MG63 (cell line): ENCODE results near the gene M1AP. TPM values are rescaled to one million over a fixed set of nuclear protein-coding genes. Genes with fewer than 3 reads are reported as not detected.

Experiments used
- DNase-seq: peaks from one replicate; pipeline ENCODE4 v3.0.0-alpha.2; 2020
- H3K27me3 ChIP-seq: fragments of 250-450 bp; sonication (Bioruptor Pico); 2 replicates; pipeline ENCODE4 v1.5.1; 2020; ENCODE audit warnings: mild to moderate bottlenecking, moderate library complexity
- H3K36me3 ChIP-seq: fragments of 250-450 bp; sonication (Bioruptor Pico); 2 replicates; pipeline ENCODE4 v1.5.1; 2020; ENCODE audit warnings: mild to moderate bottlenecking, moderate library complexity
- H3K4me3 ChIP-seq: fragments of 250-450 bp; sonication (Bioruptor Pico); 2 replicates; pipeline ENCODE4 v1.5.1; 2020; ENCODE audit warnings: mild to moderate bottlenecking, moderate library complexity
- H3K9me3 ChIP-seq: fragments of 250-450 bp; sonication (Bioruptor Pico); 2 replicates; pipeline ENCODE4 v1.5.1; 2020; ENCODE audit warnings: mild to moderate bottlenecking, moderate library complexity
- total RNA-seq: library from RNA; depleted of rRNA; stranded (reverse); fragments of >200 nt; shearing (Covaris generic); gene quantifications from 2 replicates; pipeline ENCODE4 v1.2.3, GENCODE V29; 2014; ENCODE audit warnings: low replicate concordance; rRNA removed

Gene M1AP, protein sequence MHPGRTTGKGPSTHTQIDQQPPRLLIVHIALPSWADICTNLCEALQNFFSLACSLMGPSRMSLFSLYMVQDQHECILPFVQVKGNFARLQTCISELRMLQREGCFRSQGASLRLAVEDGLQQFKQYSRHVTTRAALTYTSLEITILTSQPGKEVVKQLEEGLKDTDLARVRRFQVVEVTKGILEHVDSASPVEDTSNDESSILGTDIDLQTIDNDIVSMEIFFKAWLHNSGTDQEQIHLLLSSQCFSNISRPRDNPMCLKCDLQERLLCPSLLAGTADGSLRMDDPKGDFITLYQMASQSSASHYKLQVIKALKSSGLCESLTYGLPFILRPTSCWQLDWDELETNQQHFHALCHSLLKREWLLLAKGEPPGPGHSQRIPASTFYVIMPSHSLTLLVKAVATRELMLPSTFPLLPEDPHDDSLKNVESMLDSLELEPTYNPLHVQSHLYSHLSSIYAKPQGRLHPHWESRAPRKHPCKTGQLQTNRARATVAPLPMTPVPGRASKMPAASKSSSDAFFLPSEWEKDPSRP
- total RNA-seq: not detected in 2 replicates

GRCh38 chr2:74648009-74648443 lies at the start of gene M1AP:
TSS of gene M1AP (minus strand) at chr2:74648330. CDS start at chr2:74640275, 8,055 bp downstream.
- DNase-seq: no peak
- H3K36me3 ChIP-seq: no peaks in the 10 kb centered on the region
- H3K4me3 ChIP-seq: no peak within 1 kb of the TSS
- H3K27me3 ChIP-seq: no peaks in the 10 kb centered on the region
- no peaks in the 10 kb centered on the region for H3K9me3 ChIP-seq

GRCh38 chr2:74696829-74697228 lies 48.7 kb upstream of the M1AP start:
- no peaks in the 10 kb centered on the region for H3K27me3 ChIP-seq
- no peak overlapping the region for H3K4me3 ChIP-seq

GRCh38 chr2:74695663-74696062 lies 47.5 kb upstream of the M1AP start:
- no peaks in the 10 kb centered on the region for H3K9me3 ChIP-seq
- H3K36me3 ChIP-seq: no peaks in the 10 kb centered on the region
- DNase-seq: no peak
- H3K27me3 ChIP-seq: no peaks in the 10 kb centered on the region
- H3K4me3 ChIP-seq: no peak overlapping the region

More at GRCh38 chr2:74696829-74697228, 48.7 kb upstream of the M1AP start:
- no peaks in the 10 kb centered on the region for H3K36me3 ChIP-seq
- DNase-seq: no peak
- H3K9me3 ChIP-seq: no peaks in the 10 kb centered on the region

DNA sequence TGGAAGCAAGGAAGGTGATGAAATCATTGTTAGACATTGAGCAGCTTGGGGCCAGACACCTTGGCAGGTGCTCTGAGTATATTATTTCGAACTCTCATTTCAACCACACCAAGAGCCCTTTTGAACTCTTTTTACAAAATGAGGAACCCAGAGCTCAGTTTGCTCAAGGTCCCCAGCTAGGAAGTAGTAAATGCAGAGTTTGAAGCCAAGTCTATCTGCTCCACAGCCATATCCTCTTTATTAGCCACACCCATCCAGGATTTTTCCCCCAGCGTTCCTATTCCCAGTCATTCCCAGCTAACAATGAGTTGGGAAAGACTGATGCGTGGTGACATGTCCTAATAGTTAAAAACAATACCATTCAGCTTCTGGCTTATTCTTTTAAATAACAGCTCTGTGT lies 46.2 kb upstream of the M1AP start:
- no peaks in the 10 kb centered on the region for H3K36me3 ChIP-seq
- no peaks in the 10 kb centered on the region for H3K27me3 ChIP-seq
- H3K9me3 ChIP-seq: no peaks in the 10 kb centered on the region
- no peak overlapping the region for H3K4me3 ChIP-seq
- DNase-seq: no peak

DNA sequence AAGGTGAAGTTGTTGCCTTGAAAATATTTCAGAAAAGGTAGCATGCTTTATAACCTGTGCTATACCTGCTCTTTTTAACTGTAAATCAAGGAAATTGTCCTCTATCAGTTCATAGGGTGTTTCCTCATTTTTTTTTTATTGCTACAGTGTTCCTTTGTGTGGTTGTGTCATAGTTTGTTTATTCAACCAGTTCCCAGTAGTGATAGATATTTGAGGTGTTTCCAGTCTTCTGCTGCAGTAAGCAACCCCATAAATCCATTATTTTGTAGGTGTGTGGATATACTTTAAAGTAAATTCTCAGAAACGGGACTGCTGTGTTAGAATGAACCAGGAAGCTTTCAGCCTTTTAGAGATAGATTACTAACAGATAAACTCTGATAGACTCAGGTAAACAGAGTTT lies 45.5 kb upstream of the M1AP start:
- H3K36me3 ChIP-seq: no peaks in the 10 kb centered on the region
- no peaks in the 10 kb centered on the region for H3K27me3 ChIP-seq
- no peak for DNase-seq
- H3K9me3 ChIP-seq: no peaks in the 10 kb centered on the region
- no peak overlapping the region for H3K4me3 ChIP-seq

DNA sequence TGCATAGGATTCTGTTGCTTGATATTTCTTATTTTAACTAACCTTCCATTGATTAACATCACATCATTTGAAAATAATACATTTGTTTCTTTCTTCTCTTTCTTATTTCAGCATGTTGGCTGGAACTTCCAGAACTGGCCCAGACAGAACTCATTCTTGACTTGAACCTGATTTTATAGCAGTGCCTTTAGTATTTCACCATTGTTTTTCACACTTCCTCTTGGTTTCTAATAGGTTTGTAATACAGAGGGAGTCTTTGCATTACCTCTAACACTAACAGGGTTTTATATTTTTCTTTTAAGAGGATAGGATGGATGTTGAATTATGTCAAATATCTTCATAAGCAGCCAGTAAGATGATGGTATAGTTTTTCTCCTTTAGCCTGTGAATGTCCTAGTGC lies 45.1 kb upstream of the M1AP start:
- DNase-seq: no peak
- Histone ChIP-seq H3K36me3 (no peaks in the 10 kb centered on the region), H3K9me3 (no peaks in the 10 kb centered on the region), H3K27me3 (no peaks in the 10 kb centered on the region), H3K4me3 (no peak overlapping the region)

DNA sequence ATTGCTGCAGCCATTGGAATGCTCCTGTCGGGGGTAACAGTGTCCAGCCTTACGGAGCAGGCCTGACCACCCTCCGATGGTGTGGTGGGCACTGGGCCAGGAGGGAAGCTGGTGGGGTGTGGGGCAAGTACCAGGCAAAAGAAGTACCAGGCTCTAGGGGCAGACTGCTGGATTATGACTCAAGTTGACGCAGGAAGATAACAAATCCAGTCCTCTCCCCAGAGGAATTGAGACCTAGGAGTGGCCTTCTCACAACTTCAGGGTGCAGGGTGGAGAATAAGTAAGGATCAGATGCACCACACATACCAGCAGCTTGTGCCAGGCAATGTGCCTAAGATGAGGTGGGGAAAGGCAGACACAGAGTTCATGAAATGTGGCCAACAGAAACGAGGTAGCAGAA lies 43.8 kb upstream of the M1AP start:
- no peak for DNase-seq
- Histone ChIP-seq H3K4me3 (no peak overlapping the region), H3K36me3 (no peaks in the 10 kb centered on the region), H3K9me3 (no peaks in the 10 kb centered on the region), H3K27me3 (no peaks in the 10 kb centered on the region)

DNA sequence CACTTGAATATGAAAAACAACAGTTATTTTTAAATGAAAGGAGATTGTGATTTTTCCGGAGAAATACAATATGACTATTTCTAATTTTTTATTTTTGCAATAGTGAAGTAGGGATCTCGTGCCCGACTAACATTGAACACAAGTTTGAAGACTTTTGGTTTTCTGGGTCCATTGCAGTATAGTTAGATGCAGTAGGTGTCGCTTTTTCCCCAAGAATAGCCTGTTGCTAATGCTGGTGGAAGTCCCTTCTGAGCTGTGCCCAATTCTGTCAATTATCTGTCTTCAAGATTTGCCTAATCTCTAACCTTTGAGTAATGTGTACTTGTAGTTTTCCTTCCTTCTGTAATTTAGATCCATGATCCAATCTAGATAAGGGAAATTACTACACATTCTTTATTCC lies 42.4 kb upstream of the M1AP start:
- Histone ChIP-seq H3K4me3 (no peak overlapping the region), H3K9me3 (no peaks in the 10 kb centered on the region), H3K36me3 (no peaks in the 10 kb centered on the region), H3K27me3 (no peaks in the 10 kb centered on the region)
- no peak for DNase-seq

DNA sequence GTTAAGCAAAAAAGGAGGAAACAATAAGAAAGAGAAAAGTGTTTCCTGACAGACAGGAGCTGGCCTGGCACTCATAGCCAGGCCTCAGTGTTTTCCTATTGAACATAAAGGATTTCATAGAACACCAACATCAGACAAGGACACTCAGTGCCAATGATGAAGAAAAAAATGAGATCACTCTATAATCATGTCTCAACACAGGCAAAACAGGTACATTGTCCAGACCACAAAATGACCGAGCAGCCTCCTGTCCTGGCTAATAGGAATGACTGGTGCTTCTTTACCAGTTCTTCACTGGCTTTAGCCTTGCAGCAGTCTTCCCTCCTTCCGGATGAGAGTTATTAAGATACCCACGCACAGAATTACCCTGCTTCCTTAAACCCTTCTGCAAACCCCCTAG lies 41.5 kb upstream of the M1AP start:
- Histone ChIP-seq H3K9me3 (no peaks in the 10 kb centered on the region), H3K4me3 (no peak overlapping the region), H3K36me3 (no peaks in the 10 kb centered on the region), H3K27me3 (no peaks in the 10 kb centered on the region)
- no peak for DNase-seq

DNA sequence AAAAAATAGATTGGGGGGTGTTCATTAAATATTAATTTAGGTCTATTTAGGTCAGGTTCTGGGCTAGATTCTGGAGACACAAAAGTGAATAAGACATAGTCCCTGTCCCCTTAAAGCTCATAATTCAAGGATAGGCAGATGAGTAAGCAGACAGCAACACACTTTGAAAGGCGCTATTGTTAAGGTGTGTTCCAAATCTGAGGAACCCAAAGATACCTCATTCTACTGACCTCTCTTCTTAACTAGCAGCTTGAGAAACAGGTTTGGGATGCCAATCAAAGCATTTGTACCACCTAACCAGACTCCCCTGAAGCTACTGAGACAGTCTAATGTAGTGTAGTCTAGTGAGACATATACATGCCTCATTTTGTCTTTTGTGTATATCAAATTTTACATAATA lies 40.8 kb upstream of the M1AP start:
- no peak for DNase-seq
- H3K9me3 ChIP-seq: no peaks in the 10 kb centered on the region
- no peaks in the 10 kb centered on the region for H3K27me3 ChIP-seq

DNA sequence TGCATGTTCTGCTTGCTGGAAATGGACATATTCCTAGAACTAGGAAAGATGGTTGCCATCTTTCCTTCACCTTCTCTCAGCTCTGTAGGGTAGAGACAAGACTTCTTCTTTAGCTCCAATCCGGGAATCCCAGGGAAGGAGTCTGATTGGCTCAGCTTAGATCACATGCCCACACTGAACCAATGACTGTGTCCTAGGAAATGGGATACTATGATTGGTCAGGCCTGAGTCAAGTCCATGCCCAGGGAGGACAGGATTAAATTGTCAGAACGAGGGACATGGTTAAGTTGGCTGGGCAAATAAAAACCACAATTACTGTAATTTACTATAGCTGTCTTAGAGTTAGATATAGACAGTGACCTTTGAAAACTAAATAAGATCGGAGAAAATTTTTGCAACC lies 37.3 kb upstream of the M1AP start:
- no peaks in the 10 kb centered on the region for H3K9me3 ChIP-seq
- H3K27me3 ChIP-seq: no peaks in the 10 kb centered on the region
- H3K4me3 ChIP-seq: no peak overlapping the region
- H3K36me3 ChIP-seq: no peaks in the 10 kb centered on the region
- no peak for DNase-seq

More for the DNA sequence above, 40.8 kb upstream of the M1AP start:
- H3K4me3 ChIP-seq: no peak overlapping the region
- no peaks in the 10 kb centered on the region for H3K36me3 ChIP-seq

- Histone ChIP-seq H3K27me3 (no peaks in the 10 kb centered on the region), H3K4me3 (no peak overlapping the region), H3K36me3 (no peaks in the 10 kb centered on the region), H3K9me3 (no peaks in the 10 kb centered on the region)
- DNase-seq: no peak
These were observed 34.4 kb upstream of the M1AP start for GRCh38 chr2:74682501-74682900.

GRCh38 chr2:74679615-74680014 lies 31.5 kb upstream of the M1AP start:
- no peak for DNase-seq
- no peaks in the 10 kb centered on the region for H3K36me3 ChIP-seq
- H3K27me3 ChIP-seq: no peaks in the 10 kb centered on the region
- H3K9me3 ChIP-seq: no peaks in the 10 kb centered on the region
- H3K4me3 ChIP-seq: no peak overlapping the region

DNA sequence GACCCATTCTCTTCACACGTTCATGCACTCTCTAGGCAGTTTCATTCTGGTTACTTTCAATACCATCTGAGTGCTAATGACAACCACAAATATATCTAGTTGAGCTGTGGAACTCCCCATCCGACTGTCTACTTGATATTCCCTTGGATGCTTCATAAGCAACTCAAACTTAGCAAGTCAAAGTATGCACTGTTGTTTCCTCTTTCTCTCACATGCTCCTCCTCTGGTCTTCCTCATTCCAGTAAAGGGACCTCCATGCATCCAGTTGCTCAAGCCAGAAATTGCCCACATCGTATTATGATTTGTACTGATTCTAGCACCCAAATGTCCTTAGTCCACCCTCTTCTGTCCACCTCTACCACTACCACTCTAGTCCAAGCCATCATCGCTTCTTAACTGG lies 28.2 kb upstream of the M1AP start:
- Histone ChIP-seq H3K36me3 (no peaks in the 10 kb centered on the region), H3K9me3 (no peaks in the 10 kb centered on the region), H3K4me3 (no peak overlapping the region), H3K27me3 (no peaks in the 10 kb centered on the region)
- DNase-seq: no peak

DNA sequence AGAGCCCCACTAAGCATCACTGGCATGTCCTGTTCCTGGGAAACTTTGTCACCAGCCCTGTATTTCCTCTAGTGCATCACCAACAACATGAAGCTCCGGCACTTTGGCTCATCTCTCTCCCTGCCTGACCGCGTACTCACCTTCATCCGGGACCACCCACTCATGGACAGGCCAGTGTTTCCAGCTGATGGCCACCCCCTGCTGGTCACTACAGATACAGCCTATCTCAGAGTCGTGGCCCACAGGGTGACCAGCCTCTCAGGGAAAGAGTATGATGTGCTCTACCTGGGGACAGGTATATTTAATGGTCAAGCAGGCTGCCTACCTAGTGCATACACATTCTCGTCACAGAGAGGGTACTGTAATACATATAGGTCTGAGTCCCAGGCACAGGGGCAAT lies 27.0 kb upstream of the M1AP start:
- H3K27me3 ChIP-seq: no peaks in the 10 kb centered on the region
- no peaks in the 10 kb centered on the region for H3K36me3 ChIP-seq
- no peak overlapping the region for H3K4me3 ChIP-seq
- H3K9me3 ChIP-seq: no peaks in the 10 kb centered on the region
- no peak for DNase-seq

GRCh38 chr2:74673826-74674528 lies 25.8 kb upstream of the M1AP start:
- Histone ChIP-seq H3K27me3 (no peaks in the 10 kb centered on the region), H3K36me3 (no peaks in the 10 kb centered on the region), H3K4me3 (no peak overlapping the region), H3K9me3 (no peaks in the 10 kb centered on the region)
- DNase-seq: no peak

- DNase-seq: peak; percentile 21
- no peaks in the 10 kb centered on the region for H3K36me3 ChIP-seq
- H3K4me3 ChIP-seq: no peak overlapping the region
- H3K9me3 ChIP-seq: no peaks in the 10 kb centered on the region
- no peaks in the 10 kb centered on the region for H3K27me3 ChIP-seq
These were observed 23.3 kb upstream of the M1AP start for GRCh38 chr2:74671479-74671878.

DNA sequence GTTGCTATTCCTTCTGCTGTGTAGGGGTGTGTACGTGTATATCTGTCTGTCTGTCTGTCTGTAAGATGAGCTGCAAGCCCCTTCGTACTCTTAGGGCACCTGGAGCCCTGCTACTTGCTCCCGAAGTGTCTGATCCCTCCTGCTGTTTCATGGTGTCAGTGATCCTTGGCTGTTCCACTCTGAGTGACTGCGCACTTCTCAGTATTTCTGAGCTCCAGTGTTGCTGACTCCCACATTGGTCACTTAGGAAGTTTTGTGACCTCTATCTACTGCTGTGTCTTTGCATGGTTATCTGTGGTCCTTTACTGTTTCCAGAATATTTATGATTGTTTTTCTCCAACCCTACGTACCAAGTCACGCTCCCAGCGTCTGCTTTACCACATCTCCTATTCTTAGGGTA lies 22.1 kb upstream of the M1AP start:
- no peak for DNase-seq
- Histone ChIP-seq H3K9me3 (no peaks in the 10 kb centered on the region), H3K27me3 (no peaks in the 10 kb centered on the region), H3K36me3 (no peaks in the 10 kb centered on the region), H3K4me3 (no peak overlapping the region)
